HG02588 (cell line): ENCODE measurements around the gene PLEKHG2.
"Not testable (repeated sequence)": the region's sequence is repeated elsewhere in the genome, so short reads cannot be mapped to it uniquely, and the experiment has no call there.

Experiments used
- ATAC-seq: cut with Tn5 transposase; IDR thresholded peaks from one replicate; pipeline ENCODE4 v1.9.1; 2021; ENCODE audit warnings: mild to moderate bottlenecking, moderate library complexity; ENCODE audit not compliant: unreplicated experiment

PLEKHG2 gene

GRCh38 chr19:39446365-39447084, 34.1 kb downstream of the PLEKHG2 start:
- no peak for ATAC-seq

- no peak for ATAC-seq
Observed at GRCh38 chr19:39448271-39448670, 35.8 kb downstream of the PLEKHG2 start.

DNA sequence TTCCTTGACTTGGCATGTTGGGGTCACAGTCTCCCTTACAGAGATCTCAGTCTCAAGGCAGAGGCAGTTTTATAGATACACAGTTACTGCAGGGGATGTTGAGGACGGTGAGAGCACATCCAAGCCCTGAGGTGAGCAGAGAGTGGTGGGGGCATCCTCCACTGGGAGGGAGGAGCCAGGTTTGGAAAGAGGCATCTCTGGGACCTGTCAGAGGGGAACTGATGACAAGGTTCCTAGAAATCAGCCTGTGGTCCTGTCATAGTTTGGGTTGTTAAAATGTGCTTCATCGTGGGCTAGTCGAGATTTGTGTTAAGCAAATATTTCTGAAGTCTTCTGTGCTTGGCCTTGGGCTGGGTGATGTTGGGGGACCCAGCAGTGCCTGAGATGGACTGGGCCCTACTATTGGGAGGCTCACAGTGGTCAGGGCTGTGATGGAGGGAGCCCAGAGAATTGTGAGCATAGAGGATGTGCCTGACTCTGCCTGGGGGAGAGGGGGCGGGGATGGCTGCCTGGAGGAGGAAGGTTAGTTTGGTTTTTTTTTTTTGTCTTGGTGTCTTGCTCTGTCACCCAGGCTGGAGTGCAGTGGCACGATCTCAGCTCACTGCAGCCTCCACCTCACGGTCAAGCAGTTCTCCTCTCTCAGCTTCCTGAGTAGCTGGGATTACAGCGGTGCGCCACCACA, 36.8 kb downstream of the PLEKHG2 start:
- no peak for ATAC-seq

DNA sequence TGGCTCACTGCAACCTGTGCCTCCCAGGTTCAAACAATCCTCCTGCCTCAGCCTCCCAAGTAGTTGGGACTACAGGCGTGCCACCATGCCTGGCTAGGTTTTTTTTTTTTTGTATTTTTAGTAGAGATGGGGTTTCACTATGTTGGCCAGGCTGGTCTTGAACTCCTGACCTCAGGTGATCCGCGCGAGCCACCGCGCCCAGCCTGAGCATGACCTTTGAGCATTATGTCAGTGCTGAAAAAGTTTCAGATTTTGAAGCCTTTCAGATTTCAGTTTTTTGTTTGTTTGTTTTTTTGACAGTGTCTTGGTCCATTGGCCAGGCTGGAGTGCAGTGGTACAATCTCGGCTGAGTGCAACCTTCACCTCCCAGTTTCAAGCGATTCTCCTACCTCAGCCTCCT, 38.8 kb downstream of the PLEKHG2 start:
- ATAC-seq: not testable (repeated sequence)

DNA sequence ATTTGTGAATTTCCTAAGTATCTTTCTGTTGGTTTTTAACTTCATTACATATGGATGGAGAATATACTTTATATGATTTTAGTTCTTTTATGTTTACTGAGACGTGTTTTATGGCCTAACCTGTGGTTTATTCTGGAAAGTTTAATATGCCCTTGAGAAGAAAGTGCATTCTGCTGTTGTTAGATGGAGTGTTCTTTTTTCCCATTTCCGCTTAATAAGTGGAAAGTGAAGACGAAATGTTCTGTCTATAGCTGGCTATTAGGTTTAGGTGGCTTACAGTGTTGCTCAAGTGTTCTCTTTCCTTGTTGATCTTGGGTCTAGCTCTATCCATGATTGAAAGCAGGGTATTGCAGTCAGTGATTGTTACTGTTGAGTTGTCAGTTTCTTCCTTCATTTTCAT, 50.9 kb downstream of the PLEKHG2 start:
- no peak for ATAC-seq

- no peak for ATAC-seq
Observed at GRCh38 chr19:39465956-39466747, 53.7 kb downstream of the PLEKHG2 start.

DNA sequence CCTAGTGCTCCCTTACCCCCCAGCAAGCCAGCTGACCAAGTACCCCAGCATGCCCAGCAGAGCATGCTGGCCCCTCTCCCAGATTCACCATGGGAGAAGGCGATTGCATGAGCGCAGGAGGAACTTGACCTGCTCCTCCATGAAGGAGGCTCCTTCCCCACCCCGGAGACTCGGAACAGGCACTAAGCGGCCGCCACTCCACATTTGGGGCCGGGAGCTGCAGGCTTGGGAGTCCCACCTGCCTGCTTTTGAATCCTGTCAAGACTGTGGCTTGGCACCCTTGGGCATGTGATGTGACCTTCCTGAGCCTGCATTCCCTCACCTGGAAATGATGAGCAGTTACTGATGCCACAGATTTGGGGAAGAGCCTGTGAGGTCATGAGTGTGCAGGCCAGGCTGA, 55.5 kb downstream of the PLEKHG2 start:
- no peak for ATAC-seq

DNA sequence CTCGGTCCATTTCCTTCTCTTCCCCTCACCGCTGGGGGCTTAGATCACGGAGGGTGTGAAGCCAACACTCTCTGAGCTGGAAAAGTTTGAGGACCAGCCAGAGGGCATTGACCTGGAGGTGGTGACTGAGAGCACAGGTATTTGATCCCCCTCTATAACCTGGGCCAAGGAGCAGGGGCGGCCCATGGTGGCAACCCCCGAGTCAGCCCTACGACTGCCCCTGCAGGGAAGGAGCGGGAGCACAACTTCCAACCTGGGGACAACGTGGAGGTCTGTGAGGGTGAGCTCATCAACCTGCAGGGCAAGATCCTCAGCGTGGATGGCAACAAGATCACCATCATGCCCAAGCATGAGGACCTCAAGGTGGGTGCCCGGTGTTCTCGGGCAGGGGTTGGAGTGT, 56.6 kb downstream of the PLEKHG2 start:
- no peak for ATAC-seq

GRCh38 chr19:39469567-39469966, 57.1 kb downstream of the PLEKHG2 start:
- no peak for ATAC-seq

- ATAC-seq: no peak
Observed at GRCh38 chr19:39470724-39471339, 58.4 kb downstream of the PLEKHG2 start.

DNA sequence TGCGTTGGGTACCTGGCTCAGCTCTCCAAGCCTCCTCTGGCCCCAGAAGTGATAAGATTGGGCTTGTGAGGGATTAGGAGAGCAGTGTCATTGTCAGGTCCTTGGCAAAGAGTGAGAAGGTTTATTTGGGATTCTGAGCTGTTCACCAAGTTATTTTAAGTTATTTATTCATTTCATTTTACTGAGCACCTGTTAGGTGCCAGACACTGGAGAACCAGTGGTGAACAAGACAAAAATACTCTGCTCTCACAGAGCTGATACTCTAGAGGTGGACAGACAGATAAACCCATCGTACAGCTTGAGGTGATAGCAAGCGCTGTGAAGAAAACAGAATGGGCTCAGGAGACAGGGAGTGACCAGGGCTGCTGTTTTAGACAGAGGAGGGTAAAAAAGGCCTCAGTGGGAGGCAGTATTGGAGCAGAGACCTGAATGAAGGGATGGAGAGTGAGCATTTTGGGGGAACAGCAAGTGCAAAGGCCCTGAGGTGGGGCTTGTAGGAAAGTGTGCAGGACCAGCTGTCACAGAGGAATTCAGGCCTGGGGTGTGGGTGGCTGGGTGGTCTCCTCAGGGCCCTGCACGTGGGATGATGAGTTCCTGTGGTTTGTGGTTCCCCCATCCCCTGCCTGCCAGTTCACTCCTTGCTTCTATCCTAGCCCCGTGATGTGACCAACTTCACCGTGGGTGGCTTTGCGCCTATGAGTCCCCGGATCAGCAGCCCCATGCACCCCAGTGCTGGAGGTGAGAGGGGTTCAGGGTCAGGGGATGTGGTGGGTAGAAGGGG, 59.5 kb downstream of the PLEKHG2 start:
- no peak for ATAC-seq

- no peak for ATAC-seq
Observed at GRCh38 chr19:39472746-39473442, 60.4 kb downstream of the PLEKHG2 start.

DNA sequence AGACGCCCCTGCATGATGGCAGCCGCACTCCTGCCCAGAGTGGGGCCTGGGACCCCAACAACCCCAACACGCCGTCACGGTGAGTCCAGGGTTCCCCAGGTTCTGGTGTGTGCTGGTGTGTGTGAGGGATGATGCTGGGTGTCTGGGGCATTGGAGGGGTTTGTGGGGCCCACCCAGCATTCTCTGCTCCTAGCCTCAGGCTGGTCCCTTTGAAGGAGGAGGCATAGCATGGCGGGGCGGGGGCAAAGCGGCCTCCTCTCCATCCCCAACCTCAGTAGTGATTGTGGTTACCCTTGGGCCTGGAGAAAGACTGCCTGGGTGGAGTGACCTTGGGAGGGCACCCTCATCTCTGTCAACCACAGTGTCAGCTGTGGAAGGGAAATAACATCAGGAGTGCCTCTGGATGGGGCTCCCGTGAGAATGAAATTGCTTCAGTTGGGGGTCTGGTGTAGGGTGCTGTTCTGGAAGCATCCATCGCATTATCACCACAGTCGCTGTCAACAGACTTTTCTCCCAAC, 61.0 kb downstream of the PLEKHG2 start:
- no peak for ATAC-seq

DNA sequence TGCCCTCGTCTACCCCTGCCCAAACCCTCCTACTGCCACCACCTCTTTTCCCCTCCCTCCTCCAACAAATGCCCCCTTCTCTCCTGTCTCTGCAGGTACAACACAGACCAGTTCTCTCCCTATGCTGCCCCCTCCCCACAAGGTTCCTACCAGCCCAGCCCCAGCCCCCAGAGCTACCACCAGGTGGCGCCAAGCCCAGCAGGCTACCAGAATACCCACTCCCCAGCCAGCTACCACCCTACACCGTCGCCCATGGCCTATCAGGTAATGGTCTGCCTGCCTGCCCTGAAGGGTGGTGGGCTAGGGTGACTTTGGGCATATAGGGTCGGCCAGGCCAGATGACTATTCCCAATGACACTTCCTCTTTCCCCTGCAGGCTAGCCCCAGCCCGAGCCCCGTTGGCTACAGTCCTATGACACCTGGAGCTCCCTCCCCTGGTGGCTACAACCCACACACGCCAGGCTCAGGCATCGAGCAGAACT, 61.7 kb downstream of the PLEKHG2 start:
- no peak for ATAC-seq

- ATAC-seq: no peak
Observed at GRCh38 chr19:39475748-39476147, 63.3 kb downstream of the PLEKHG2 start.
